Peyer's patch (tissue), 4 donors: ENCODE measurements around the gene DNAJA4. TPM values are rescaled to one million over a fixed set of nuclear protein-coding genes. Genes with fewer than 3 reads are reported as not detected.
A peak's percentile ranks its signal among the peaks of the same experiment; 100 is the strongest.

ENCODE experiments used
- DNase-seq, 3 donors: peaks; one replicate each; pipeline ENCODE4 v3.0.0-alpha.2; 2017 to 2019
- H3K27ac ChIP-seq, 4 donors: fragments of 200-600 bp; sonication (generic); one replicate each; pipeline ENCODE4 v1.5.1; 2016 to 2019
- H3K27me3 ChIP-seq, 2 donors: fragments of 200-600 bp; sonication (generic); one replicate each; pipeline ENCODE4 v1.5.1; 2019
- H3K36me3 ChIP-seq, 3 donors: fragments of 200-600 bp; sonication (generic); one replicate each; pipeline ENCODE4 v1.5.1; 2016 to 2019
- H3K4me1 ChIP-seq, 4 donors: fragments of 200-600 bp; sonication (generic); one replicate each; pipeline ENCODE4 v1.5.1; 2016 to 2019
- H3K4me3 ChIP-seq, 4 donors: fragments of 200-600 bp; sonication (generic); 1 replicate in 3 of 4; 2 replicates in 1 of 4; pipeline ENCODE4 v1.5.1; 2016 to 2019; ENCODE audit warnings: mild to moderate bottlenecking in 1 of 4
- H3K9me3 ChIP-seq, 4 donors: fragments of 200-600 bp; sonication (generic); one replicate each; pipeline ENCODE4 v1.5.1; 2016 to 2019; ENCODE audit warnings: mild to moderate bottlenecking in 1 of 4
- CTCF ChIP-seq, 6 experiments: fragments of 450-650 bp in 4 of 6; fragments of 200-600 bp in 2 of 6; sonication (generic) in 1 of 6; IDR thresholded peaks; one replicate each; pipeline ENCODE4 v1.5.1; 2017 to 2019; ENCODE audit warnings: antibody characterized with exemption in 6 of 6, mild to moderate bottlenecking in 3 of 6, moderate library complexity in 1 of 6
- POLR2A ChIP-seq, 2 donors: fragments of 450-650 bp; IDR thresholded peaks; one replicate each; pipeline ENCODE4 v1.5.1; 2017; ENCODE audit warnings: antibody characterized with exemption in 2 of 2, mild to moderate bottlenecking in 2 of 2, moderate library complexity in 2 of 2
- total RNA-seq, 4 donors: library from RNA; depleted of rRNA; stranded (reverse); fragments of >200 nt; gene quantifications; one replicate each; pipeline ENCODE4 v1.1.0, GENCODE V29; 2016

The DNAJA4 gene
- total RNA-seq, 4 donors from 2014 or later = 25.6 to 48.9 (median 33.5) TPM

DNA sequence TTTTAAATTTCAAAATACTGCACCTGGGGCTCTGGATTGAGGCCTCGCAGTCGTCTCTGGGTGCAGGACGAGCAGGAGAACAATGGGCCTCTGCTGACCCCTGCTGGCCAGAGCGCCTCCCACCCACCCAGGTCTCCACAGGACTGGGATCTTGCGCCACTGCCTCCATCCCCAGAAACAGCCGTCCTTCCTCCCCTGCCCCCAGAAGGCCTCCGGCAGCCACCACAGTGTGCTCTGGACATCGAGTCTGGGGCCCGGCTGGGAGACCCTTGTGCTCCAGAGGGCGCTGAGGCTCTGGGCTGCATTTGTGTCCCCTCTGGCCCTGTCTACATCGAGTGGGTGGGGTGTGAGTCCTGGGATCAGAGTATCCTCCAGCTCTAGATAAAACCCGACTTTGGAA, 23.3 kb upstream of the DNAJA4 start:
- no peak for TF ChIP-seq POLR2A (IDR thresholded peaks at IDR 0.05)
- peak; percentile 72 to 89 (median 84) for TF ChIP-seq CTCF (IDR thresholded peaks at IDR 0.05)
- H3K4me1 ChIP-seq = peaks cover 0 to 27% (median 4%) of the 10 kb centered on the region in 4 donors
- peak; percentile 75 to 94 (median 93) for DNase-seq
- no peak overlapping the region for H3K27ac ChIP-seq
- H3K36me3 ChIP-seq = no peaks in the 10 kb centered on the region
- no peaks in the 10 kb centered on the region for H3K27me3 ChIP-seq
- H3K9me3 ChIP-seq = no peaks in the 10 kb centered on the region
- H3K4me3 ChIP-seq = no peak overlapping the region

DNA sequence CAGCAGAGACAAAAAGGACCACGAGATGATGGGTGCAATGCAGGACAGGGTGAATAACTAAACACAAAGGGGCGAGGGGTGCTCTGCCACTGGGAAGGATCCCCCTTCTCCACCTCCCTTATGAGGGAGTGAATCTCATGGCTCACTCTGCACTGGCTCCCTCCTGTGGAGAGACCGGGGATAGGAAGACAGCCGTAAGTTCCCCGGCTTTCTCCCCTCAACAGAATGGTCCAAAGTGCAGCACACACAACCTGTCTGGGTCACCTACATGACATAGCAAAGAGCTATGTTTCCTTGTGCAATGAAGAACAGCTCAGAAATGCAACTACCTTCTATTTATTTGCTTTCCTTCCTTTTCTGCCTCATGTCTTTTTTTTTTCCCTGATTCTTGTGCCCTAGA, 22.2 kb upstream of the DNAJA4 start:
- no peaks in the 10 kb centered on the region for H3K9me3 ChIP-seq
- H3K4me3 ChIP-seq = no peak overlapping the region
- no peaks in the 10 kb centered on the region for H3K27me3 ChIP-seq
- TF ChIP-seq POLR2A (IDR thresholded peaks at IDR 0.05) = no peak
- TF ChIP-seq CTCF (IDR thresholded peaks at IDR 0.05) = peak in 4 of 6 experiments; percentile 26 to 76 (median 72)
- no peaks in the 10 kb centered on the region for H3K36me3 ChIP-seq
- peaks cover 0 to 27% (median 4%) of the 10 kb centered on the region in 4 donors for H3K4me1 ChIP-seq
- H3K27ac ChIP-seq = peak overlapping the region in 2 of 4 donors; percentile 50 to 55
- peak in 2 of 3 donors; percentile 69 to 72 for DNase-seq

- Histone ChIP-seq H3K4me1 (peaks cover 0 to 27% (median 4%) of the 10 kb centered on the region in 4 donors), H3K4me3 (no peak overlapping the region), H3K27me3 (no peaks in the 10 kb centered on the region), H3K9me3 (no peaks in the 10 kb centered on the region), H3K27ac (peak overlapping the region in 1 of 4 donors; percentile 66), H3K36me3 (no peaks in the 10 kb centered on the region)
- DNase-seq = peak in 1 of 3 donors; percentile 34
- TF ChIP-seq CTCF (IDR thresholded peaks at IDR 0.05) (no peak), POLR2A (IDR thresholded peaks at IDR 0.05) (no peak)
Observed at GRCh38 chr15:78243058-78243457, 21.3 kb upstream of the DNAJA4 start.

GRCh38 chr15:78243491-78243941, 20.8 kb upstream of the DNAJA4 start:
- DNase-seq = peak in 2 of 3 donors; percentile 56 to 68
- TF ChIP-seq POLR2A (IDR thresholded peaks at IDR 0.05) (no peak), CTCF (IDR thresholded peaks at IDR 0.05) (no peak)
- Histone ChIP-seq H3K36me3 (no peaks in the 10 kb centered on the region), H3K4me1 (peaks cover 0 to 27% (median 4%) of the 10 kb centered on the region in 4 donors), H3K9me3 (no peaks in the 10 kb centered on the region), H3K27me3 (no peaks in the 10 kb centered on the region), H3K27ac (peak overlapping the region in 2 of 4 donors; percentile 56 to 66), H3K4me3 (no peak overlapping the region)

DNA sequence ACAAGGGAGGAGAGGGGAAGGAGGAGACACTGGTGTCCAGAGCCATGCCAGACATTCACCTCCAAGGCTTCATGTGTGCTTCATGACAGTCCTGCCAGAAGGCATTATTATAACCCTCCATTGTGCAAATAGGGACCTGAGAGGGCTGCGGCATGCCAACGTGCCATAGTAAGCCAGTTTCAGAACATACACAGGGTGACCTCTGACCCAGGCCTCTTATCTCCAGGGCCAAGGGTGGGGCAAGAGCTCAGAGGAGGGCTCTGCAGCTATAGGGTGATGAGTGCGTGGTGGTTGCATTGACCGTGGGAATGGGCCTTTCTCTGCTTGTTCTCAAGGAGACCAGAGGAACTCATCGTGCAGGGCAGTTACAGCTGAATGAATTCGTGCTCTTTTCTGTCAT, 20.3 kb upstream of the DNAJA4 start:
- Histone ChIP-seq H3K9me3 (no peaks in the 10 kb centered on the region), H3K36me3 (no peaks in the 10 kb centered on the region), H3K27ac (peak overlapping the region in 2 of 4 donors; percentile 56 to 66), H3K4me1 (peaks cover 0 to 27% (median 4%) of the 10 kb centered on the region in 4 donors), H3K27me3 (no peaks in the 10 kb centered on the region), H3K4me3 (no peak overlapping the region)
- TF ChIP-seq CTCF (IDR thresholded peaks at IDR 0.05) = no peak
- TF ChIP-seq POLR2A (IDR thresholded peaks at IDR 0.05) = no peak
- DNase-seq = peak in 2 of 3 donors; percentile 73 to 74
